Measurements from ENCODE around the gene ZNF169. TPM values are rescaled to one million over a fixed set of nuclear protein-coding genes. Genes with fewer than 3 reads are reported as not detected.

ZNF169 gene
- polyA plus RNA-seq, 1 donor from 2014 or later, result 8.3 TPM

- no peaks in the 10 kb centered on the region for H3K27me3 ChIP-seq (ENCODE audit: insufficient read depth, low read depth, low read length)
- no peaks in the 10 kb centered on the region for H3K36me3 ChIP-seq (ENCODE audit: insufficient read depth, low read length)
- H3K4me2 ChIP-seq (ENCODE audit: low read length), result no peak overlapping the region
- no peaks in the 10 kb centered on the region for H3K9me3 ChIP-seq (ENCODE audit: low read length)
- no peak overlapping the region for H3K4me3 ChIP-seq (ENCODE audit: low read length)
- no peaks in the 10 kb centered on the region for H3K9me2 ChIP-seq (ENCODE audit: insufficient read depth, low read length)
- no peak overlapping the region for H3K27ac ChIP-seq (ENCODE audit: low read length)
- H3K79me2 ChIP-seq (replicated peaks; ENCODE audit: insufficient read depth, low read length), result no peaks in the 10 kb centered on the region
- TF ChIP-seq EZH2 (IDR thresholded peaks at IDR 0.05; ENCODE audit: borderline replicate concordance, insufficient read depth, low read length, poor library complexity, severe bottlenecking) (no peak), TAF1 (IDR thresholded peaks at IDR 0.05; ENCODE audit: low read depth) (no peak), EP300 (conservative IDR thresholded peaks at IDR 0.05; ENCODE audit: poor library complexity, severe bottlenecking) (no peak), RAD21 (conservative IDR thresholded peaks at IDR 0.05) (no peak), MXI1 (conservative IDR thresholded peaks at IDR 0.05; ENCODE audit: poor library complexity, severe bottlenecking) (no peak), CTCF (IDR thresholded peaks at IDR 0.05; ENCODE audit: poor library complexity, severe bottlenecking) (no peak), POLR2AphosphoS5 (IDR thresholded peaks at IDR 0.05) (no peak), SMC3 (conservative IDR thresholded peaks at IDR 0.05; ENCODE audit: poor library complexity) (no peak), REST (IDR thresholded peaks at IDR 0.05; ENCODE audit: borderline replicate concordance) (no peak)
- H3K9ac ChIP-seq (ENCODE audit: low read length), result no peak overlapping the region
- H3F3A ChIP-seq (ENCODE audit: insufficient read depth, low read length, poor library complexity, severe bottlenecking), result no peaks in the 10 kb centered on the region
- no peak overlapping the region for H2AFZ ChIP-seq (ENCODE audit: low read depth, low read length)
- H4K20me1 ChIP-seq (ENCODE audit: insufficient read depth), result no peaks in the 10 kb centered on the region
These were observed 42.5 kb downstream of the ZNF169 start for GRCh38 chr9:94301583-94301982.

GRCh38 chr9:94302426-94302825 lies 43.3 kb downstream of the ZNF169 start:
- Histone ChIP-seq H4K20me1 (ENCODE audit: insufficient read depth) (no peaks in the 10 kb centered on the region), H3K9me2 (ENCODE audit: insufficient read depth, low read length) (no peaks in the 10 kb centered on the region), H3K9me3 (ENCODE audit: low read length) (no peaks in the 10 kb centered on the region), H3F3A (ENCODE audit: insufficient read depth, low read length, poor library complexity, severe bottlenecking) (no peaks in the 10 kb centered on the region), H3K36me3 (ENCODE audit: insufficient read depth, low read length) (no peaks in the 10 kb centered on the region), H2AFZ (ENCODE audit: low read depth, low read length) (no peak overlapping the region), H3K79me2 (replicated peaks; ENCODE audit: insufficient read depth, low read length) (no peaks in the 10 kb centered on the region), H3K27me3 (ENCODE audit: insufficient read depth, low read depth, low read length) (no peaks in the 10 kb centered on the region), H3K4me2 (ENCODE audit: low read length) (no peak overlapping the region), H3K4me3 (ENCODE audit: low read length) (no peak overlapping the region), H3K9ac (ENCODE audit: low read length) (no peak overlapping the region), H3K27ac (ENCODE audit: low read length) (no peak overlapping the region)
- TF ChIP-seq POLR2AphosphoS5 (IDR thresholded peaks at IDR 0.05) (no peak), TAF1 (IDR thresholded peaks at IDR 0.05; ENCODE audit: low read depth) (no peak), REST (IDR thresholded peaks at IDR 0.05; ENCODE audit: borderline replicate concordance) (no peak), EZH2 (IDR thresholded peaks at IDR 0.05; ENCODE audit: borderline replicate concordance, insufficient read depth, low read length, poor library complexity, severe bottlenecking) (no peak), SMC3 (conservative IDR thresholded peaks at IDR 0.05; ENCODE audit: poor library complexity) (no peak), MXI1 (conservative IDR thresholded peaks at IDR 0.05; ENCODE audit: poor library complexity, severe bottlenecking) (no peak), CTCF (IDR thresholded peaks at IDR 0.05; ENCODE audit: poor library complexity, severe bottlenecking) (no peak), RAD21 (conservative IDR thresholded peaks at IDR 0.05) (no peak), EP300 (conservative IDR thresholded peaks at IDR 0.05; ENCODE audit: poor library complexity, severe bottlenecking) (no peak)

Measured in neural cell (in vitro differentiated cells).